HS-5 (cell line): ENCODE results near the gene RTP5.
"Not testable (repeated sequence)": the region's sequence is repeated elsewhere in the genome, so short reads cannot be mapped to it uniquely, and the experiment has no call there.

Experiments used
- DNase-seq: peaks from one replicate; pipeline ENCODE4 v3.0.0-alpha.2; 2012; ENCODE audit warnings: low read depth

The RTP5 gene

GRCh38 chr2:241870611-241871537, 1.3 kb downstream of the RTP5 start:
- DNase-seq, result no peak

GRCh38 chr2:241871538-241872312, 2.2 kb downstream of the RTP5 start:
- DNase-seq, result no peak

- DNase-seq, result no peak
Observed at GRCh38 chr2:241872313-241872642, 2.7 kb downstream of the RTP5 start.

DNA sequence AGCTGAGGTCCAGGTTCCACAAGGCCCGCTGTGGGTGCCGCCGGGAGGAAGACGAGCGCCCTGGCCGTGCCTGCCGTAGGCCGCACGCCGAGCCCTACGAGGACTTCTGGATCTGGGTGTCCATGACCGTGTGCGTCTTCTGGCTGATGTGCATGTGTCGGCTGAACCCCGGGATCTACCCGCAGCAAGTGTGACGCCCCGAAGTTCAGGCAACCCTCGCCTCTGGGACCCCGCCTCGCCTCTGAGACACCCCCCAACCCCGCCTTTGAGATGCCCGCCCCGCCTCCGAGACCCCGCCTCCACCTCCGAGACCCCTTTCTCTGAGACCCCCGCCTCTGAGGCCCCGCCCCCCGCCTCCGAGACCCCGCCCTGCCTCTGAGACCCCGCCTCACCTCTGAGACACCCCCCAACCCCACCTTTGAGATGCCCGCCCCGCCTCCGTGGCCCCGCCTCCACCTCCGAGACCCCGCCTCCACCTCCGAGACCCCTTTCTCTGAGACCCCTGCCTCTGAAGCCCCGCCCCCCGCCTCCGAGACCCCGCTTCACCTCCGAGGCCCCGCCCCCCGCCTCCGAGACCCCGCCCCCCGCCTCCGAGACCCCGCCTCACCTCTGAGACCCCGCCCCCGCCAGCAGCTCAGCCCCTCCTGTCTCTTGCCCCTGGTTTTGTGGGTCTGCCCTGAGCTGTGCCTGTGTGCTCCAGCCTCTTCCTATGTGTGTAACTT, 3.7 kb downstream of the RTP5 start:
- DNase-seq, result no peak

DNA sequence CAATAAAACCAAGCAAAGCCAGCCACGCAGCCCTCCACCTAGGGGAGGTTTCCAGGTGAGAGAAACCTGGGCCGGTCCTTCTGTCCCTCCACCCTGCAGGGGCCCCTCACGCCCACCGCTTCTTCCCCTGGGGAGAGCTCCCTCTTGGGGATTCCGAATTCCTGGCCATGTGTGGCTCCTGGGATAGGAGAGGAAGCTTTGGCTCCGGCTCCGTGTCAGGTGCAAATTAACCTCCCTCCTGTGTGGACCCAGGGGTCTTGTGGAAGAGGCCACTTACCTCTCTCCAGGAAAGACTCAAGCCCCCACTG, 4.2 kb downstream of the RTP5 start:
- DNase-seq, result no peak

GRCh38 chr2:241874277-241874925, 4.9 kb downstream of the RTP5 start:
- DNase-seq, result no peak

DNA sequence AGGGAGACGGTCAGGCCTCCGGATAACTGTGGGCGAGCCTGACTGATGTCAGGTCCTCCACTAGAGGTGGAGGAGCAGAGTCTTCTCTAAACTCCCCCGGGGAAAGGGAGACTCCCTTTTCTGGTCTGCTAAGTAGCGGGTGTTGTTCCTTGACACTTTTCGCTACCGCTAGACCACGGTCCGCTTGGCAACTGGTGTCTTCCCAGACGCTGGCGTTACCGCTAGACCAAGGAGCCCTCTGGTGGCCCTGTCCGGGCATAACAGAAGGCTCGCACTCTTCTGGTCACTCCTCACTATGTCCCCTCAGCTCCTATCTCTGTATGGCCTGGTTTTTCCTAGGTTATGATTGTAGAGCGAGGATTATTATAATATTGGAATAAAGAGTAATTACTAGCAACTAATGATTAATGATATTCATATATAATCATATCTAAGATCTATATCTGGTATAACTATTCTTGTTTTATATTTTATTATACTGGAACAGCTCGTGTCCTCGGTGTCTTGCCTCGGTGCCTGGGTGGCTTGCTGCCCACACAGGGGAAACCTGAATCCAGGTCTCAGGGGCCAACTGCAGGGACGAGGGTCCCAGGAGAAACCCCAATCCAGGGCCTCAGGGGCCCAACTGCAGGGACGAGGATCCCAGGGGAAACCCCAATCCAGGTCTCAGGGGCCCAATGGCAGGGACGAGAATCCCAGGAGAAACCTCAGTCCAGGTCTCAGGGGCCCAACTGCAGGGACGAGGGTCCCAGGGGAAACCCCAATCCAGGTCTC, 6.4 kb downstream of the RTP5 start:
- DNase-seq, result not testable (repeated sequence)

GRCh38 chr2:241876528-241877196, 7.1 kb downstream of the RTP5 start:
- DNase-seq, result no peak

GRCh38 chr2:241877197-241877685, 7.7 kb downstream of the RTP5 start:
- DNase-seq, result no peak

GRCh38 chr2:241877989-241878970, 8.8 kb downstream of the RTP5 start:
- no peak for DNase-seq

DNA sequence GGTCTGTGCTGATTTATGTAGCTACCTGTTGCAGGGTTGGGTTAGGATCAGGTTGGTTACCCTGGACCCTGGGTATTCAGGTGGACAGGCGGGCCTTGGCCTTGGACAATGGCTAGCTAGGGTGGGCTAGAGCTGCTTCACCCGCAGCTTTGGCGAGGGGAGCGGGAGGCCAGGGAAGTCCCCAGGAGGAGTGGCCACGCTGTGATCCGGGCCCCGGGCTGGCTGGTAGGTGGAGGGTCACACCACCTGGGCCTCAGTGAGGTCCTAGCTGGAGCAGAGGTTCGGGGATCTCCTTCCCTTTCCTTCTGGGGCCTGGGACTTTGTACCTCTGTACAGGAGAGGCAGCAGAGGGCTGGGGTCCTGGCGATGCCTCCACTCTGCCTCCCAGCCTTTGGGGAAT, 9.8 kb downstream of the RTP5 start:
- DNase-seq, result no peak

DNA sequence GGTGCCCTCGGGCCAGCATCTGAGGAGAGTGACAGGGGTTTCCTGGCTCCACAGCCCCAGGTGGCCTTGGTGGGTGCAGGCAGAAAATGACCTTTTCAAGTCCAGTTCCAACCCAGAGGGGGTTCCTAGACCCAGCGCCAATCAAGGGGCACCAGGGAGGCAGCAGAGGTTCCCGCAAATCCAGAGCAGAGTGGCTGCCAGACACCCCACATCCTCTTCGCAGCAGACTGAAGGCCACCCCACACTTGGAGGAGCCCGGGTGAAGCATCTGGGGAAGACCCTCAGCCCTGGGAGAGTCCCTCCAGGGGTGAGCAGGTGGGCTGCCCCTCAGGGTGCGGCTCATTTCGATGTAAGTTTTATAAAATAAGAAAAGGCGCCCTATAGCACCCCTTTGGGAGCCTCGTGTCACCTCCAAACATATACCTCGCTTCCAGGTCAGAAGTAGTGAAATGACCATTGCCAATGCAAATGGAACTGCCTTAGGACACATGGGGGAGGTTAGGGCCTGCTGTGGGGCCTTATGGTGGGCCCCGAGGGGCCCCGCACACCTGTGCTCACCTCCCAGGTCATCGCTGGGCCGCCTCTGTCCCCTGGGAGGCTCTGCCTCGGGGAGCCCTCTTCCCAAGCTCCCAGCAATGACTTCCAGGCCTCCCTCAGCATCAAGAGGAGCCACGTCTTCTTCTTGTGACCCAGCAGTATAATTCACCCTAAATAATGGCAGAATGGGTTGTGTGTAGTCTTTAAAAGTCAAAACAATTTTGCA, 11.0 kb downstream of the RTP5 start:
- no peak for DNase-seq

GRCh38 chr2:241882091-241882625, 12.6 kb downstream of the RTP5 start:
- DNase-seq, result no peak

GRCh38 chr2:241884951-241885290, 15.4 kb downstream of the RTP5 start:
- no peak for DNase-seq

DNA sequence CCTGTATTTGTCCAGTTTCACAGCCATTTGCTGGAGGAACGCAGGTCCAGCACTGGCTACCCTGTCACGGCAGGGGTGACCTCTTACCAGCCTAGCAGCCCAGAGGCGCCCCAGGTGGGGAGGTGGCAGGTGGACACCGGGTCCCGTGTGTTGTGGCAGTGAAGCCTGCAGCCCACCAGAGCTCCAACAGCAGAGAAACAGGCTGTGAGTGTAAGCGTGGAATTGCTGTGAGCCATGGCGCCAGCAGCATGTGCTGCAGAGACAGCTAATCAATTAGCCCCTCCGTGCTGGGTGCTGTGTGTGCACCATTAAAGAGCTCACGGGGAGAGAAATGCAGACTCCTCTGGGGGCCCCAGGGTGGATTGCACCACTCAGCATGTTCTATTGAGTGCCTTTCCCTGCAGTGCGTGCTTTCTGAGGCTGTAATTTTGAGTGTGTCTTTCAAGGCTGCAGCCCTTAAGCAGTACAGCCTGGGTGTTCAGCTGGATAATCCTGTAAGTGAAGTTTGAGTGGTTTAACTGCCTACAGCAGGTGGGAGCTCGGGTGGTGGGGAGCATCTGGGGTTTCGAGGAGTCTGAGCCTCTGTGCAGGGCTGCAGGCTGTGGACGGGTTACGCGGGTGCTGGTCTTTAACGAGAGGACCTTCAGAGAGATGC, 15.9 kb downstream of the RTP5 start:
- DNase-seq, result no peak

DNA sequence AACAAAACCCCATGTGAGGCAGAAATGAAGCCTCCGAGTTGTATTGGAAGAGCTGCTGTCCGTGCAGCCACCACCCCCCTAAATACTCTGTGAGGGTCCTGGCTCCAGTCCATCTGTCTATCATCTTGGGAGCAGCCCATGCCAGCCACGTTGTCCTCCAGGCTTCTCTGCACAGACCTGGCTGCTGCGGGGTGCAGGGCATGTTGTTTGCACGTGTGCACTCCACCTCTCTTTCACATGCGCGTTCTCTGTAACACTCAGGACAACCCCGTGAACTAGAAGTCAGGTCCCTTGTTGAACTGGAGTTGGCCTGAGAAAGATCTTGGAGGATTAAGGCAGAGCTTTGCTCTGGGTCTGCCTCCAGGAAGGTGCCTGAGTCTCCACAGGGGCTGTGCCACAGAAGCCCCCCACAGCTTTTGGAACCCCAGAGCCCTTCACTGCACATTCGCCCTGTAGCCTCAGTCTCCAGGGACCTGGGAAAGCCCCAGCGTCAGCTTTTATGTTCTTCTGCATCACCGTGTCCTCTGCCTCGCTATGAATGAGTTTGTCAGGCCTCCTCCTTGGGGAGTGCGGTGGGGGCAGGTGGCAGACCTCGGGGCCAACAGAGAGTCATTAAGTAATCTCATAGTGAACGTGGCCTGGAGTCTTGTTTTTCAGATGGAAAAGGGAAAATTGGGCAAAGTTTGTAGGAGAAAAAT, 16.6 kb downstream of the RTP5 start:
- no peak for DNase-seq

DNA sequence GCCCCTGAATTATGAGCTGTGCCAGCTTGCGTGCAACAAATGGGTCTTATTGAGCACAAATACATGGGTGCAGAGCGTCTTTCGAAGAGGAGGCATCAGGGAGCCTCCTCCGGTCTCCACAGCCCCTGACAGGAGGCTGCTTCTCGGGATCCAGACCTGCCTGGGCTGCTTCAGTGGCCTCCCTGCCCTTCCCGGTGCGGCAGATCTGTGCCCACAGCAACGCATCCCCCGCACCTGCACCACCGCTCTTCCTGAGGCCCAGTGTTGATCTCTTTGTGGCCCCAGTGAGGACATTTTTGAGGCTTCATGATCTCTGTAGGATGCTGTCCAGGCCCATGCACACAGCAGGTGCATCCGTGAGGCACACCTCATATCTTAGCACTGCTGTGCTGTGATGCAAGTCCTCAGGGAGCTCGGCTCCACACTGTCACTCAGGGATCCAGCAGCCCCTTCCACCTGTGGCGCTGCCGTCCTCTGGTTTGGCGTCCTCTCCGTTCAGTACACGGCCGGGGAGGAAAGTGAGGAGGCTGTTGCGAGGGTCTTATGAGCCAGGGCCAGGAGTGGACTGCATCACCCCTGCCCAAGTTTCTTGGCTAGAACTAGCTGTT, 17.4 kb downstream of the RTP5 start:
- DNase-seq, result no peak
